HEK293 (cell line): ENCODE measurements around the gene TMEM243.

ENCODE experiments used
- CTCF ChIA-PET: fragments of 350-600 bp; formaldehyde crosslinking; extraction: SDS; loops from one replicate; lab custom pipeline; 2021; ENCODE audit warnings: antibody characterized with exemption; lab: Yijun Ruan, JAX
- POLR2A ChIA-PET: fragments of 300-600 bp; formaldehyde crosslinking; extraction: SDS; loops from one replicate; lab custom pipeline; 2020; ENCODE audit warnings: antibody characterized with exemption, inconsistent platforms; lab: Yijun Ruan, JAX
- H3K27ac ChIP-seq: fragments of 200-500 bp; sonication (Bioruptor generic); 2 replicates; pipeline ENCODE4 v1.5.1; 2014; ENCODE audit warnings: low read depth, low read length, control low read depth, inconsistent platforms; ENCODE audit errors: extremely low read depth
- H3K36me3 ChIP-seq, 2 experiments: fragments of 200-500 bp in 1 of 2; sonication (Bioruptor generic) in 1 of 2; 1 replicate in 1 of 2; 2 replicates in 1 of 2; pipeline ENCODE4 v1.5.1; 2014 to 2017; ENCODE audit warnings: inconsistent platforms in 2 of 2, low read length in 2 of 2; ENCODE audit not compliant: control insufficient read depth in 2 of 2, insufficient read depth in 1 of 2
- H3K4me1 ChIP-seq: fragments of 200-500 bp; sonication (Bioruptor generic); 2 replicates; pipeline ENCODE4 v1.5.1; 2014; ENCODE audit warnings: mild to moderate bottlenecking, low read length, inconsistent platforms; ENCODE audit not compliant: control insufficient read depth, insufficient read depth
- H3K4me3 ChIP-seq: 2 replicates; pipeline ENCODE4 v1.5.1; 2011; ENCODE audit warnings: low read depth, mild to moderate bottlenecking, control low read depth, low read length, moderate library complexity
- H3K9me3 ChIP-seq: fragments of 200-500 bp; sonication (Bioruptor generic); 2 replicates; pipeline ENCODE4 v1.5.1; 2014; ENCODE audit warnings: low read depth, low read length, inconsistent platforms; ENCODE audit not compliant: control insufficient read depth, insufficient read depth
- BCL11B ChIP-seq: fragments of 450-650 bp; formaldehyde crosslinking; IDR thresholded peaks from 2 replicates; pipeline ENCODE4 v1.5.1; 2016; ENCODE audit warnings: low read depth, missing biosample characterization, missing genetic modification characterization
- ELK4 ChIP-seq: IDR thresholded peaks from 2 replicates; pipeline ENCODE4 v1.6.1; 2011; ENCODE audit warnings: mild to moderate bottlenecking, low read depth, low read length, borderline replicate concordance
- KLF9 ChIP-seq: fragments of 450-650 bp; formaldehyde crosslinking; IDR thresholded peaks from 2 replicates; pipeline ENCODE4 v1.5.1; 2016; ENCODE audit warnings: missing biosample characterization, missing genetic modification characterization, low read depth
- PRDM4 ChIP-seq: fragments of 450-650 bp; formaldehyde crosslinking; IDR thresholded peaks from 2 replicates; pipeline ENCODE4 v1.5.1; 2017; ENCODE audit warnings: missing biosample characterization, missing genetic modification characterization
- SALL2 ChIP-seq: fragments of 450-650 bp; formaldehyde crosslinking; IDR thresholded peaks from 2 replicates; pipeline ENCODE4 v1.5.0; 2017; ENCODE audit warnings: missing biosample characterization, mild to moderate bottlenecking, missing genetic modification characterization, borderline replicate concordance
- SP7 ChIP-seq: fragments of 450-650 bp; formaldehyde crosslinking; IDR thresholded peaks from 2 replicates; pipeline ENCODE4 v1.5.1; 2016; ENCODE audit warnings: missing biosample characterization, missing genetic modification characterization
- YY2 ChIP-seq: fragments of 450-650 bp; formaldehyde crosslinking; IDR thresholded peaks from 2 replicates; pipeline ENCODE4 v1.5.1; 2016; ENCODE audit warnings: missing biosample characterization, missing genetic modification characterization
- ZBTB48 ChIP-seq: fragments of 450-650 bp; formaldehyde crosslinking; IDR thresholded peaks from 2 replicates; pipeline ENCODE4 v1.5.1; 2016; ENCODE audit warnings: missing biosample characterization, missing genetic modification characterization
- ZFP41 ChIP-seq: fragments of 450-650 bp; formaldehyde crosslinking; IDR thresholded peaks from 2 replicates; pipeline ENCODE4 v1.5.1; 2016; ENCODE audit warnings: missing biosample characterization, missing genetic modification characterization, borderline replicate concordance
- ZNF114 ChIP-seq: fragments of 450-650 bp; formaldehyde crosslinking; IDR thresholded peaks from 2 replicates; pipeline ENCODE4 v1.5.0; 2017; ENCODE audit warnings: missing biosample characterization, missing genetic modification characterization
- ZNF121 ChIP-seq: fragments of 450-650 bp; formaldehyde crosslinking; IDR thresholded peaks from 2 replicates; pipeline ENCODE4 v1.5.1; 2016; ENCODE audit warnings: missing biosample characterization, missing genetic modification characterization
- ZNF18 ChIP-seq: fragments of 450-650 bp; formaldehyde crosslinking; IDR thresholded peaks from 2 replicates; pipeline ENCODE4 v1.5.1; 2016; ENCODE audit warnings: missing biosample characterization, missing genetic modification characterization
- ZNF26 ChIP-seq: fragments of 450-650 bp; formaldehyde crosslinking; IDR thresholded peaks from 2 replicates; pipeline ENCODE4 v1.5.1; 2016; ENCODE audit warnings: missing biosample characterization, missing genetic modification characterization
- ZNF266 ChIP-seq: fragments of 450-650 bp; formaldehyde crosslinking; IDR thresholded peaks from 2 replicates; pipeline ENCODE4 v1.5.1; 2016; ENCODE audit warnings: missing biosample characterization, missing genetic modification characterization, low read depth
- ZNF302 ChIP-seq: fragments of 450-650 bp; formaldehyde crosslinking; IDR thresholded peaks from 2 replicates; pipeline ENCODE4 v1.5.1; 2016; ENCODE audit warnings: missing biosample characterization, missing genetic modification characterization, low read depth
- ZNF366 ChIP-seq: fragments of 450-650 bp; formaldehyde crosslinking; conservative IDR thresholded peaks from 2 replicates; pipeline ENCODE4 v1.5.1; 2016; ENCODE audit warnings: missing biosample characterization, missing genetic modification characterization
- ZNF37A ChIP-seq: fragments of 450-650 bp; IDR thresholded peaks from 2 replicates; pipeline ENCODE4 v1.5.1; 2018; ENCODE audit warnings: missing biosample characterization, missing genetic modification characterization
- ZNF416 ChIP-seq: fragments of 450-650 bp; formaldehyde crosslinking; IDR thresholded peaks from 2 replicates; pipeline ENCODE4 v1.5.1; 2016; ENCODE audit warnings: missing biosample characterization, missing genetic modification characterization
- ZNF529 ChIP-seq: fragments of 450-650 bp; formaldehyde crosslinking; IDR thresholded peaks from 2 replicates; pipeline ENCODE4 v1.5.1; 2017; ENCODE audit warnings: missing genetic modification characterization, missing biosample characterization; ENCODE audit not compliant: insufficient replicate concordance
- ZNF560 ChIP-seq: fragments of 450-650 bp; formaldehyde crosslinking; IDR thresholded peaks from 2 replicates; pipeline ENCODE4 v1.5.1; 2017; ENCODE audit warnings: missing biosample characterization, missing genetic modification characterization, borderline replicate concordance
- ZNF580 ChIP-seq: fragments of 450-650 bp; formaldehyde crosslinking; IDR thresholded peaks from 2 replicates; pipeline ENCODE4 v1.5.1; 2016; ENCODE audit warnings: missing biosample characterization, missing genetic modification characterization
- ZNF600 ChIP-seq: fragments of 450-650 bp; formaldehyde crosslinking; IDR thresholded peaks from 2 replicates; pipeline ENCODE4 v1.5.1; 2016; ENCODE audit warnings: missing biosample characterization, missing genetic modification characterization
- ZNF621 ChIP-seq: fragments of 450-650 bp; formaldehyde crosslinking; IDR thresholded peaks from 2 replicates; pipeline ENCODE4 v1.5.1; 2017; ENCODE audit warnings: missing biosample characterization, missing genetic modification characterization
- ZNF777 ChIP-seq: fragments of 450-650 bp; formaldehyde crosslinking; IDR thresholded peaks from 2 replicates; pipeline ENCODE4 v1.5.1; 2017; ENCODE audit warnings: missing biosample characterization, missing genetic modification characterization, borderline replicate concordance
- ZNF830 ChIP-seq: fragments of 450-650 bp; IDR thresholded peaks from 2 replicates; pipeline ENCODE4 v1.5.0; 2018; ENCODE audit warnings: missing biosample characterization, missing genetic modification characterization, low read depth, mild to moderate bottlenecking, moderate library complexity

The TMEM243 gene

GRCh38 chr7:87231258-87231657, 11.7 kb upstream of the TMEM243 start (continued):
- TF ChIP-seq ZNF37A (tag by site-specific recombination) (no peak), SALL2 (tag by site-specific recombination) (no peak), YY2 (tag by site-specific recombination) (no peak), SP7 (tag by site-specific recombination) (no peak), ELK4 (no peak)

- Histone ChIP-seq H3K9me3 (no peaks in the 10 kb centered on the region), H3K36me3 (no peaks in the 10 kb centered on the region), H3K27ac (no peak overlapping the region), H3K4me1 (no peaks in the 10 kb centered on the region), H3K4me3 (no peak overlapping the region)
- TF ChIP-seq KLF9: no peak
- no peak for TF ChIP-seq BCL11B
- no peak for TF ChIP-seq ZNF600 (tag by site-specific recombination)
- no peak for TF ChIP-seq ZFP41 (tag by site-specific recombination)
- no peak for TF ChIP-seq ZNF529 (tag by site-specific recombination)
- TF ChIP-seq ZNF777: no peak
- no peak for TF ChIP-seq ZNF302
- TF ChIP-seq PRDM4 (tag by site-specific recombination): no peak
- TF ChIP-seq ZNF121 (tag by site-specific recombination): no peak
- ChIA-PET CTCF (interaction anchor here (1.8 kb wide), 1 partner anchor 10 kb away, joined by 7 read pairs; no protein-coding TSS in a partner anchor), POLR2A (no interaction called here)
Observed at GRCh38 chr7:87226495-87226894, 7.0 kb upstream of the TMEM243 start.

GRCh38 chr7:87225696-87226095, 6.2 kb upstream of the TMEM243 start:
- CTCF ChIA-PET: interaction anchor here (1.8 kb wide), 1 partner anchor 11 kb away, joined by 7 read pairs; no protein-coding TSS in a partner anchor
- Histone ChIP-seq H3K9me3 (no peaks in the 10 kb centered on the region), H3K4me3 (no peak overlapping the region)
- TF ChIP-seq ZNF560 (tag by site-specific recombination) (no peak), ZBTB48 (peak; percentile 33; the same call in 1 of the 2 replicates)
- TF ChIP-seq, all 188 proteins: peak for 1
- no peaks in the 10 kb centered on the region for H3K36me3 ChIP-seq
- H3K4me1 ChIP-seq: no peaks in the 10 kb centered on the region
- POLR2A ChIA-PET: no interaction called here
- no peak overlapping the region for H3K27ac ChIP-seq

GRCh38 chr7:87223666-87224065, 4.1 kb upstream of the TMEM243 start:
- no peak overlapping the region for H3K4me3 ChIP-seq
- no peaks in the 10 kb centered on the region for H3K36me3 ChIP-seq
- H3K27ac ChIP-seq: no peak overlapping the region
- POLR2A ChIA-PET: no interaction called here
- H3K4me1 ChIP-seq: no peaks in the 10 kb centered on the region
- no peaks in the 10 kb centered on the region for H3K9me3 ChIP-seq
- CTCF ChIA-PET: interaction anchor here (1.0 kb wide), 2 partner anchors 13 to 14 kb away, joined by 3 read pairs; no protein-coding TSS in a partner anchor
- no peak for TF ChIP-seq ZNF114 (tag by site-specific recombination)
- TF ChIP-seq ZNF416 (tag by site-specific recombination): no peak
- TF ChIP-seq ZNF266: no peak
- no peak for TF ChIP-seq ZNF830 (tag by site-specific recombination)
- no peak for TF ChIP-seq ZNF621 (tag by site-specific recombination)
- no peak for TF ChIP-seq ZNF580 (tag by site-specific recombination)
- no peak for TF ChIP-seq ZNF366 (tag by site-specific recombination)
- no peak for TF ChIP-seq ZNF18 (tag by site-specific recombination)
- TF ChIP-seq ZNF600 (tag by site-specific recombination): no peak
- no peak for TF ChIP-seq ZNF26
